IPS-15b (cell line): Measurements from ENCODE around the gene DHRS4L2.
"Not testable (repeated sequence)": the region's sequence is repeated elsewhere in the genome, so short reads cannot be mapped to it uniquely, and the experiment has no call there.

Experiments used
- H3K27me3 ChIP-seq: one replicate; pipeline ENCODE4 v1.6.1; 2013; ENCODE audit warnings: low read length; ENCODE audit not compliant: control insufficient read depth, insufficient read depth
- H3K36me3 ChIP-seq: one replicate; pipeline ENCODE4 v1.6.1; 2013; ENCODE audit warnings: low read length; ENCODE audit not compliant: control insufficient read depth, insufficient read depth
- H3K4me1 ChIP-seq: one replicate; pipeline ENCODE4 v1.6.1; 2013; ENCODE audit warnings: mild to moderate bottlenecking, low read length; ENCODE audit not compliant: control insufficient read depth, insufficient read depth
- H3K4me3 ChIP-seq: one replicate; pipeline ENCODE4 v1.5.1; 2013; ENCODE audit warnings: low read depth, low read length
- H3K9ac ChIP-seq: one replicate; pipeline ENCODE4 v1.6.1; 2013; ENCODE audit warnings: low read depth, mild to moderate bottlenecking, low read length
- H3K9me3 ChIP-seq: one replicate; pipeline ENCODE4 v1.6.1; 2013; ENCODE audit warnings: mild to moderate bottlenecking, low read length; ENCODE audit not compliant: control insufficient read depth, insufficient read depth

DHRS4L2 gene

DNA sequence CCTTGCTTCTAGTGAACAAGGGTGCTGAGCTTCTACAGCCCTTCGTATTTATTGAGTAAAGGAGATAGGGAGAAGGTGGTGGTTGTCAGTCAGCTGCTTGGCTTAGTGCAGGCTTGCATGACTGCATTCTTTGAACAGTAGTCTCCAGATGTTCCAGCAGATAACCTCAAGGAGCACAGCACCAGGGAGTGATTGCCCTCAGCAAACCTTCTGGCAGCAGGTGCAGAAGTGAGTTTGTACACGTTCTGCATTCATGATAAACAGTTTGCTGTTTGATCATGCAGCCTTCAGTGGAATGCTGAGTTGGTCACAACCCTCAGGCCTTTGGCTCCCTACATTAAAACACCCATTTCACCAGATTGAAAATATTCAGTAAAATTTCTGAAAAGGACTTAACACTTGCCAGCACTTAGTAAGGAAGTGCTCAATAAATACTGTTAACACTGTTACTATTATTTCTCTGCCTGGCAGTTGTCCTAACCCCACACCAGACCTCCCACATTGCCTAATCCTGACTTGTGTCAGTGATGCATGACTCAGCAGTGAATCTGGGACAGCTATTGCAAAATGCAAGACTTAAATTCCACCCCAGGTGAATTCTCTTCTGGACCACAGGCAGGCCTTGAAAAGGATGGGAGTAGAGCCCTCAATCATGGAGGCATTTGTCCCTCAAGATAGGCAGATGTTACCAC lies 44.1 kb downstream of the DHRS4L2 start:
- H3K27me3 ChIP-seq, result no peaks in the 10 kb centered on the region
- H3K4me1 ChIP-seq, result peaks cover 2% of the 10 kb centered on the region
- no peak overlapping the region for H3K4me3 ChIP-seq
- H3K9ac ChIP-seq, result no peak overlapping the region
- H3K9me3 ChIP-seq, result no peaks in the 10 kb centered on the region
- no peaks in the 10 kb centered on the region for H3K36me3 ChIP-seq

DNA sequence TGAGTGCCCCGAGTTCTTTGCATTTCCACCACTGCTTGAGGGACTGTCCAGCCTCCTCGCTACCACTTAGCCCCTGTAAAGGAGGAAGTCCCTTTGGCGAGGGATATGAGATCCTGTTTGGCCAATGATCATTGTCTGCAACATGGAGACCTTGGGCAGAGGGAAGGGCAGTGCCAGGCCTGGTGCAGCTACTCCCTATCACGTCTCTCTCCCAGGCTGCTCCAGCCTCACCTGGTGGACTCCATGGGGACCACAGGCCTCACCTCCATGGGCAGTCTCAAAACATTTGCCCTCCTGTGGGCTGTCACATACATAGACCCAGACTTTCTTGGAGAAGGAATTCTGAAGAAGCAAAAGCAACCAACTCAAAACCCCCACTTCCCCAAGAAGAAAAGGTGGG lies 47.0 kb downstream of the DHRS4L2 start:
- not testable (repeated sequence) for H3K9ac ChIP-seq, H3K4me1 ChIP-seq, H3K27me3 ChIP-seq, H3K36me3 ChIP-seq, H3K9me3 ChIP-seq
- H3K4me3 ChIP-seq, result peak overlapping the region; percentile 70

DNA sequence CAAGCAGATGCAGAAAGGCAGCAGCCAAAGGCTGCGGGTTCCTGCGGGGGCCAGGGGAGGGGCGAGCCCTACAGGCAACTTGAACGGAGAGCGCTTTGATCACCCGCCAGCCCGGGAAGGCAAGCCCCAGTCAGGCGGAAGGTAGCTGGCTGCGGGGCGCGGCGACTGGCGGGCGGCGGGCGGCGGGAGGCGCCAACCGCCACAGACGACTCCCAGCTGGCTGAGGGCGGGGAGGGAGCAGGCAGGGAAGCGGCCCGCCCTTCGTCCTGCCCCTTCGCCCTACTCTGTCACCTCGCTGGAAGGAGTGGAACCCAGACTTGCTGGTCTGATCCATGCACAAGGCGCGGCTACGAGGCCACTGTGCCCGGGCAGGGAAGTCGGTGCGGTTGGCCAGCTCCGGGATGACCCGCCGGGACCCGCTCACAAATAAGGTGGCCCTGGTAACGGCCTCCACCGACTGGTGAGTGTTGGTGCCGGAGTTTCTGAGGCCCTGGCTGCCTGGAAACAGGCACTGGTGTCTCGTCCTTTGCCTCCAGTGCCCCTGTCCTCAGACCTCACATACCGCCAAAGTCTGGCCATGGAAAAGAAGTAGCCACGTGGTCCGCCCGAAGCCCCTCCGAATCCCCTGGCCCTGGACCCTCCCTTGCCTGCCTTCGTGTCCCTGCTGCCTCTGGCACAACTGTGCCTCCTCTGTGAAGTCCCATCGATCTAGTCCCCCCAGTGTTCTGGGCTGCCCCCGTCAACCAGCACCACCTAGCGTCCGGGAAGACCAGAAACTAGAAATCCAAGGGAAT lies 47.6 kb downstream of the DHRS4L2 start:
- H3K27me3 ChIP-seq, result peaks cover 2% of the 10 kb centered on the region
- H3K9ac ChIP-seq, result peak overlapping the region; percentile 70
- H3K4me3 ChIP-seq, result peak overlapping the region; percentile 70
- no peaks in the 10 kb centered on the region for H3K9me3 ChIP-seq
- peaks cover 2% of the 10 kb centered on the region for H3K4me1 ChIP-seq
- no peaks in the 10 kb centered on the region for H3K36me3 ChIP-seq

- H3K4me3 ChIP-seq, result peak overlapping the region; percentile 70
- not testable (repeated sequence) for H3K27me3 ChIP-seq, H3K9me3 ChIP-seq, H3K4me1 ChIP-seq, H3K36me3 ChIP-seq
- peak overlapping the region; percentile 70 for H3K9ac ChIP-seq
Observed at GRCh38 chr14:24036963-24037657, 48.4 kb downstream of the DHRS4L2 start.

GRCh38 chr14:24037658-24038037 lies 48.9 kb downstream of the DHRS4L2 start:
- no peak overlapping the region for H3K4me3 ChIP-seq

GRCh38 chr14:24038686-24039085 lies 50.0 kb downstream of the DHRS4L2 start:
- no peaks in the 10 kb centered on the region for H3K9me3 ChIP-seq
- H3K4me1 ChIP-seq, result peaks cover 2% of the 10 kb centered on the region
- H3K27me3 ChIP-seq, result peaks cover 2% of the 10 kb centered on the region
- no peak overlapping the region for H3K4me3 ChIP-seq
- H3K36me3 ChIP-seq, result no peaks in the 10 kb centered on the region
- H3K9ac ChIP-seq, result no peak overlapping the region

More at GRCh38 chr14:24037658-24038037, 48.9 kb downstream of the DHRS4L2 start:
- Histone ChIP-seq H3K27me3 (peaks cover 2% of the 10 kb centered on the region), H3K36me3 (no peaks in the 10 kb centered on the region), H3K4me1 (peaks cover 2% of the 10 kb centered on the region), H3K9ac (no peak overlapping the region), H3K9me3 (no peaks in the 10 kb centered on the region)

- H3K36me3 ChIP-seq, result no peaks in the 10 kb centered on the region
- no peak overlapping the region for H3K4me3 ChIP-seq
- H3K9ac ChIP-seq, result no peak overlapping the region
- H3K9me3 ChIP-seq, result no peaks in the 10 kb centered on the region
- no peaks in the 10 kb centered on the region for H3K4me1 ChIP-seq
- peaks cover 2% of the 10 kb centered on the region for H3K27me3 ChIP-seq
Observed at GRCh38 chr14:24040692-24041091, 52.0 kb downstream of the DHRS4L2 start.

- H3K4me1 ChIP-seq, result no peaks in the 10 kb centered on the region
- H3K27me3 ChIP-seq, result peaks cover 2% of the 10 kb centered on the region
- no peaks in the 10 kb centered on the region for H3K36me3 ChIP-seq
- no peaks in the 10 kb centered on the region for H3K9me3 ChIP-seq
- no peak overlapping the region for H3K9ac ChIP-seq
- H3K4me3 ChIP-seq, result no peak overlapping the region
Observed at GRCh38 chr14:24042746-24043145, 54.0 kb downstream of the DHRS4L2 start.

- H3K4me3 ChIP-seq, result not testable (repeated sequence)
Observed at GRCh38 chr14:24049002-24049401, 60.3 kb downstream of the DHRS4L2 start.

GRCh38 chr14:24050753-24051152 lies 62.0 kb downstream of the DHRS4L2 start:
- not testable (repeated sequence) for H3K4me1 ChIP-seq, H3K9me3 ChIP-seq, H3K27me3 ChIP-seq, H3K4me3 ChIP-seq, H3K36me3 ChIP-seq, H3K9ac ChIP-seq

More at GRCh38 chr14:24049002-24049401, 60.3 kb downstream of the DHRS4L2 start:
- H3K36me3 ChIP-seq, H3K9ac ChIP-seq, H3K27me3 ChIP-seq, H3K4me1 ChIP-seq, H3K9me3 ChIP-seq: not testable (repeated sequence)

DNA sequence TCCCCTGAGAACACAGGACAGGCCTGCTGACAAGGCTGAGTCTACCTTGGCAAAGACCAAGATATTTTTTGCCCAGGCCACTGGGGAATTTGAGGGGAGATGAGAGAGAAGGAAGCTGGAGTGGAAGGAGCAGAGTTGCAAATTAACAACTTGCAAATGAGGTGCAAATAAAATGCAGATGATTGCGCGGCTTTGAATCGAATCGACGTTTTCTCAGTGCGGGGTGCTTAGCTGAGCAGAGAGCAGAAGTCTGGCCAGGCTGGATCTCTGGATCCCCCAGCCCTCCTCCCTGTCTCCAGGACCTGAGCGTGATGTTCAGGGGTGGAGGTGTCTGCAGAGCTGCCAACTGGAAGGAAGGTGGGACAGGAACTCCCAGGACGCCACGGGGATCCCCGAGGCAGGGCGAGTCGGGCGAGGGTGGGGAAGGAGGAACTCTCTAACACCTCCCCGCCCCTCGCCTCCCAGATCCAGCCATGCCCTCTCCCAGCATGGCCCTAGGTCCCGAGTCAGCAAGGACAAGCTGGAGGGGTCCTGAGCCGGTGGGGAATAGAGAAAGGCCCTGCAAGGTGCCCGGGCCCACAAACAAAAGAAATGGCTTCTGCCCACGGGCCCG lies 62.6 kb downstream of the DHRS4L2 start:
- Histone ChIP-seq H3K9ac (peak overlapping the region; percentile 82), H3K4me1 (no peaks in the 10 kb centered on the region), H3K4me3 (peak overlapping the region; percentile 94), H3K9me3 (no peaks in the 10 kb centered on the region), H3K27me3 (no peaks in the 10 kb centered on the region), H3K36me3 (no peaks in the 10 kb centered on the region)
